C1 segment of cervical spinal cord (tissue), 14 donors: ENCODE results near the gene TMEM200A.

Source experiments
- DNase-seq, 14 donors: peaks; one replicate each; lab custom pipeline; 2025; lab: John Stamatoyannopoulos, UW

TMEM200A gene

GRCh38 chr6:130424710-130425109 is 58.9 kb downstream of the TMEM200A start:
- no peak for DNase-seq

- no peak for DNase-seq
Observed at GRCh38 chr6:130425537-130425936, 59.7 kb downstream of the TMEM200A start.

GRCh38 chr6:130426066-130426721 is 60.4 kb downstream of the TMEM200A start:
- DNase-seq = no peak

GRCh38 chr6:130431346-130431852 is 65.6 kb downstream of the TMEM200A start:
- no peak for DNase-seq

GRCh38 chr6:130432838-130433237 is 67.0 kb downstream of the TMEM200A start:
- no peak for DNase-seq

GRCh38 chr6:130434174-130434873 is 68.5 kb downstream of the TMEM200A start:
- no peak for DNase-seq

- no peak for DNase-seq
Observed at GRCh38 chr6:130435181-130435580, 69.4 kb downstream of the TMEM200A start.

- no peak for DNase-seq
Observed at GRCh38 chr6:130437961-130438360, 72.1 kb downstream of the TMEM200A start.

GRCh38 chr6:130447374-130447773 is 81.6 kb downstream of the TMEM200A start:
- DNase-seq = no peak

- DNase-seq = no peak
Observed at GRCh38 chr6:130452336-130452735, 86.5 kb downstream of the TMEM200A start.

GRCh38 chr6:130453230-130453629 is 87.4 kb downstream of the TMEM200A start:
- no peak for DNase-seq

- no peak for DNase-seq
Observed at GRCh38 chr6:130457605-130458004, 91.8 kb downstream of the TMEM200A start.

GRCh38 chr6:130459316-130459715 is 93.5 kb downstream of the TMEM200A start:
- no peak for DNase-seq

- DNase-seq = no peak
Observed at GRCh38 chr6:130460934-130461333, 95.1 kb downstream of the TMEM200A start.

GRCh38 chr6:130466052-130466747 is 100.4 kb downstream of the TMEM200A start:
- DNase-seq = no peak

GRCh38 chr6:130466748-130467061 is 100.9 kb downstream of the TMEM200A start:
- no peak for DNase-seq

GRCh38 chr6:130467146-130468050 is 101.6 kb downstream of the TMEM200A start:
- DNase-seq = no peak

GRCh38 chr6:130470766-130471165 is 104.9 kb downstream of the TMEM200A start:
- DNase-seq = no peak

- DNase-seq = no peak
Observed at GRCh38 chr6:130473886-130474285, 108.1 kb downstream of the TMEM200A start.

GRCh38 chr6:130482645-130483390 is 117.0 kb downstream of the TMEM200A start:
- no peak for DNase-seq

GRCh38 chr6:130485870-130486269 is 120.1 kb downstream of the TMEM200A start:
- no peak for DNase-seq
